Fibroblast of skin of right biceps (primary cell): ENCODE measurements around the gene B4GALNT1.
"Not testable (repeated sequence)": the region's sequence is repeated elsewhere in the genome, so short reads cannot be mapped to it uniquely, and the experiment has no call there.

Experiments used
- DNase-seq: peaks from one replicate; pipeline ENCODE4 v3.0.0-alpha.2; 2013

The B4GALNT1 gene

GRCh38 chr12:57632958-57633840 is at the start of gene B4GALNT1:
Gene B4GALNT1 (minus strand): TSS chr12:57633201. CDS start chr12:57632132, 1,069 bp downstream.
- peak; percentile 59 for DNase-seq

GRCh38 chr12:57679697-57680096 is 46.7 kb upstream of the B4GALNT1 start:
- DNase-seq: no peak

DNA sequence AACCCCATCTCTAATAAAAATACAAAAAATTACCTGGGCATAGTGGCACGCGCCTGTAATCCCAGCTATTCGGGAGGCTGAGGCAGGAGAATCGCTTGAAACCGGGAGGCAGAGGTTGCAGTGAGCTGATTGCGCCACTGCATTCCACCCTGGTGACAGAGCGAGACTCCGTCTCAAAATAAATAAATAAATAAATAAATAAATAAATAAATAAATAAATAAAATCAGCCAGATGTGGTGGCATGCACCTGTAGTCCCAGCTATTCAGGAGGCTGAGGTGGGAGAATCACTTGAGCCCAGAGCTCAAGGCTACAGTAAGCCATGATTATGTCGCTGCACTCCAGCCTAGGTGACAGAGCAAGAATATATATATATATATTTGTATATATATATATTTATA is 44.9 kb upstream of the B4GALNT1 start:
- DNase-seq: not testable (repeated sequence)

GRCh38 chr12:57674691-57675090 is 41.7 kb upstream of the B4GALNT1 start:
- DNase-seq: no peak

DNA sequence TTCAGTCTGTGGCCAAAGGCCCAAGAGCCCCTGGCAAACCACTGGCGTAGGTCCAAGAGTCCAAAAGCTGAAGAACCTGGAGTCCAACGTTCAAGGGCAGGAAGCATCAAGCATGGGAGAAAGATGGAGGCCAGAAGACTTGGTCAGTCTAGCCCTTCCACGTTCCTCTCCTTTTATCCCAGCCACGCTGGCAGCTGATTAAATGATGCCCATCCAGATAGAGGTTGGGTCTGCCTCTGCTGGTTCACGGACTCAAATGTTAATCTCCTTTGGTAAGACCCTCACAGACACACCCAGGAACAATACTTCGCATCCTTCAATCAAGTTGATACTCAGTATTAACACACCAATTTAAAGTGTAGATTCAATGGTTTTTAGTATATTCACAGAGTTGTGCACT is 39.8 kb upstream of the B4GALNT1 start:
- no peak for DNase-seq

GRCh38 chr12:57671811-57672210 is 38.8 kb upstream of the B4GALNT1 start:
- DNase-seq: not testable (repeated sequence)

DNA sequence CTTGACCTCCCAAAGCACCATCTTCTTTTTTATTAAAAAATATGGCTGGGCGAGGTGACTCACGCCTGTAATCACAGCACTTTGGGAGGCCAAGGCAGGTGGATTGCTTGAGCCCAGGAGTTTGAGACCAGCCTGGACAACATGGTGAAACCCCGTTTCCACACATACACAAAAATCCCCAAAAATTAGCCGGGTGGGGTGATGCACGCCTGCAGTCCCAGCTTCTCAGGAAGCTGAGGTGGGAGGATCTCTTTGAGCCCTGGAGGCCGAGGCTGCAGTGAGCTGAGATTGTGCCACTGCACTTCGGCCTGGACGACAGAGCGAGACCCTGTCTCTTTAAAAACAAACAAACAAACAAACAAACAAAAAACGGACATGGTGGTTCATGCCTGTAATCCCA is 36.7 kb upstream of the B4GALNT1 start:
- not testable (repeated sequence) for DNase-seq

- DNase-seq: no peak
These were observed 33.9 kb upstream of the B4GALNT1 start for GRCh38 chr12:57666897-57667296.

DNA sequence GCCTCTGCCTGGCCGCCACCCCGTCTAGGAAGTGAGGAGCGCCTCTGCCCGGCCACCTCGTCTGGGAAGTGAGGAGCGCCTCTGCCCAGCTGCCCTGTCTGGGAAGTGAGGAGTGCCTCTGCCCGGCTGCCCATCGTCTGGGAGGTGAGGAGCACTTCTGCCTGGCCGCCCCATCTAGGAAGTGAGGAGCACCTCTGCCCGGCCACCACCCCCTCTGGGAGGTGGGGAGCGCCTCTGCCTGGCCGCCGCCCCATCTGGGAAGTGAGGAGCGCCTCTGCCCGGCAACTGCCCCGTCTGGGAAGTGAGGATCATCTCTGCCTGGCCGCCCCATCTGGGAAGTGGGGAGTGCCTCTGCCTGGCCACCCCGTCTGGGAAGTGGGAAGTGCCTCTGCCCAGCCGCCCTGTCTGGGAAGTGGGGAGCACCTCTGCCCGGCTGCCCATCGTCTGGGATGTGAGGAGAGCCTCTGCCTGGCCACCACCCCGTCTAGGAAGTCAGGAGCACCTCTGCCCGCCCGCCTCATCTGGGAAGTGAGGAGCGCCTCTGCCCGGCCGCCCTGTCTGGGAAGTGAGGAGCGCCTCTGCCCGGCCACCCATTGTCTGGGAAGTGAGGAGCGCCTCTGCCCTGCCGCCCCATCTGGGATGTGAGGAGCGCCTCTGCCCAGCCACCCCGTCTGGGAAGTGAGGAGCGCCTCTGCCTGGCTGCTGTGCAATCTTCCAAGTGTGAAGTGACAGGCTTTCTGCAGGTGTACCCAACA is 32.2 kb upstream of the B4GALNT1 start:
- not testable (repeated sequence) for DNase-seq

GRCh38 chr12:57661376-57661775 is 28.4 kb upstream of the B4GALNT1 start:
- no peak for DNase-seq

DNA sequence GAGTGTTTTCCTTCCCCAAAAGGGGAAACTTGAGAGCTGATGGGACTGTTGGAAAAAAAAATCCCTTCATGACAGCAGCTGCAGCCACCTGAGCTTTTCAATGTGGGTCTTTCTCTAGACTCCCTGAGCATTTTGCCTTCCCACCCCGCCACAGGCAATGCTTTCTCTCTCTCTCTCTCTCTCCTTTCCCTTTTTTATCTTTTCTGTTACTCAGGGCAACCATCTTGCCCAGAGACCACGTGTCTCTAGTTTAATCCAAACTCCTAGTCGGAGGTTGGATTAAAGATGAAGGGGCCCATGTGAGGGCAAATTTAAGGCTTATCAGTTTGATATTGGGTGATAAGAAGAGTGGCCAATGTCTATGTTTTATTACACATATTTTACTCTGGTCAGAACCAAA is 25.9 kb upstream of the B4GALNT1 start:
- DNase-seq: no peak

- DNase-seq: no peak
These were observed 24.7 kb upstream of the B4GALNT1 start for GRCh38 chr12:57657744-57658143.

- not testable (repeated sequence) for DNase-seq
These were observed 23.4 kb upstream of the B4GALNT1 start for GRCh38 chr12:57656408-57656807.

DNA sequence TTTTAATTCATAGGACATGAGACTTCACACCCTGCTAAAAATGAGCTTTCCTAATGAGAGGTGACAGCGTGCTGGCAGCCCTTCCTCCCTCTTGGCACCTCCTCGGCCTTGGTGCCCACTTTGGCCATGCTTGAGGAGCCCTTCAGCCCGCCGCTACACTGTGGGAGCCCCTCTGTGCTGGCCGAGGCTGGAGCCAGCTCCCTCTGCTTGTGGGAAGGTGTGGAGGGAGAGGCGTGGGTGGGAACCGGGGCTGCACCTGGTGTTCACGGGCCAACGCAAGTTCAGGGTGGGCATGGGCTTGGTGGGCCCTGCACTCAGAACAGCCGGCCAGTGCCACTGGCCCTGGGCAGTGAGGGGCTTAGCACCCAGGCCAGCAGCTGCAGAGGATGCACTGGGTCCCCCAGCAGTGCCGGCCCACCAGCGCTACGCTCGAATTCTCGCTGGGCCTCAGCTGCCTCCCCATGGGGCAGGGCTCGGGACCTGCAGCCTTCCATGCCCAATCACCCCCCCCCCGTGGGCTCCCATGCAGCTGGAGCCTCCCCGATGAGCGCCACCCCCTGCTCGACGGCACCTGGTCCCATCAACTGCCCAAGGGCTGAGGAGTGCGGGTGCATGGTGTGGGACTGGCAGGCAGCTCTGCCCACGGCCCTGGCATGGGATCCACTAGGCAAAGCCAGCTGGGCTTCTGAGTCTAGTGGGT is 22.7 kb upstream of the B4GALNT1 start:
- no peak for DNase-seq

GRCh38 chr12:57654042-57654441 is 21.0 kb upstream of the B4GALNT1 start:
- DNase-seq: no peak

GRCh38 chr12:57646659-57647049 is 13.7 kb upstream of the B4GALNT1 start:
- not testable (repeated sequence) for DNase-seq

DNA sequence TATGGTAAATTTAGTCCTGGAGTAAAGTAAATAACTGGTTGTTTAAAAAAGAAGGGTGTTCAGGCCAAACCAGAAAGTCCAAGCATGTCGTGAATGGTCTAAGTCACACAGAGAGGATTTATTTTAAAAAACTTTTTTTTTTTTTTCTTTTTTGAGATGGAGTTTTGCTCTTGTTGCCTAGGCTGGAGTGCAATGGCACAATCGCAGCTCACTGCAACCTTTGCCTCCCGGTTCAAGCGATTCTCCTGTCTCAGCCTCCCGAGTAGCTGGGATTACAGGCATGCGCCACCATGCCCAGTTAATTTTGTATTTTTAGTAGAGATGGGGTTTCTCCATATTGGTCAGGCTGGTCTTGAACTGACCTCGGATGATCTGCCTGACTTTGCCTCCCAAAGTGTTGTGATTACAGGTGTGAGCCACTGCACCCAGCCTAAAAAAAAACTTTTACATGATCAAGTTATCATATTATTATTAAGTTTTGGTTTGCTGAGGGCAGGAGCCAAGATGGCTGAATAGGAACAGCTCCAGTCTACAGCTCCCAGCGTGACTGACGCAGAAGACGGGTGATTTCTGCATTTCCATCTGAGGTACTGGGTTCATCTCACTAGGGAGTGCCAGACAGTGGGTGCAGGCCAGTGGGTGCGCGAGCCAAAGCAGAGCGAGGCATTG is 13.1 kb upstream of the B4GALNT1 start:
- DNase-seq: peak; percentile 43

- no peak for DNase-seq
These were observed 8.9 kb upstream of the B4GALNT1 start for GRCh38 chr12:57641699-57642442.

- DNase-seq: no peak
These were observed 7.4 kb upstream of the B4GALNT1 start for GRCh38 chr12:57640175-57641042.

DNA sequence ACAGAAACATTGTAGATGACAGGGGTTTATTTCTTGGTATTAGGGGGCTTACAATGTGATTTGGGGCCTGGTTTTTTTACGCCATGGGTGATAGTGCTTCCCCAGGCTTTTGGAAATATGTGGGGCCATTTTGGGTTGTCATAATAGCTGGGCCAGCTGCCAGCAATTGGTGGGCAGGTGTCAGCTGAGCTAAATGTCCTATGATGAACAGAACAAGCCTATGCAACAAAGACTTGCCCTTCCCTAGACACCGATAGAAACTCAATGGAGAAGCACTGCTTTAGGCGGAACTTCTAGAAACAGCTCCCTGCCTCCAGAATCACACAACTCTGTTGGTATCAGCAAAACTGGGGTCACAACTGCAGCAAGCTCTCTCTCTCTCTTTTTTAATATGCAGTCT is 5.1 kb upstream of the B4GALNT1 start:
- no peak for DNase-seq

DNA sequence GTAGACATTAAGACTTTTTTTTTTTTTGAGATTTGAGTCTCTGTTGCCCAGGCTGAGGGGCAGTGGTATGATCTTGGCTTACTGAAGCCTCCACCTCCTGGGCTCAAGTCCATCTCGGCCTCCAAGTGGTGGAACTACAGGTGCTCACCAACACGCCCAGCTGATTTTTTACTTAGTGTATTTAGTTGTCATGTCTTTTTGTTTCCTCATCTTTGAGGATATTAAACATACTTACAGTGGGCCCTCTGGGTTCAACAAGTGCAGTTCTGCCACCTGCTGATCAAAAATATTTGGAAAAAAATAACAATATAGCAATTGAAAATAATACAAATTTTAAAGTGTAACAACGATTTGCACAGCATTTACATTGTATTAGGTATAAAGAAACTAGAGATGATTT is 4.4 kb upstream of the B4GALNT1 start:
- DNase-seq: no peak
